Memory B cell (primary cell): ENCODE data around the gene PDE9A.
A peak's percentile ranks its signal among the peaks of the same experiment; 100 is the strongest.
"Not testable (repeated sequence)": the region's sequence is repeated elsewhere in the genome, so short reads cannot be mapped to it uniquely, and the experiment has no call there.

ENCODE experiments used
- ATAC-seq: fragments of 150-1000 bp; cut with Tn5 transposase; 2 replicates; pipeline ENCODE4 v1.10.0; 2021; ENCODE audit warnings: low read depth, mild to moderate bottlenecking, moderate library complexity
- DNase-seq, 2 donors: peaks; one replicate each; pipeline ENCODE4 v3.0.0; 2022; ENCODE audit warnings: low spot score in 2 of 2
- H3K27ac Mint-ChIP-seq: one replicate; pipeline ENCODE4 v1.8.0; 2022; ENCODE audit warnings: mild to moderate bottlenecking, moderate library complexity, mixed read lengths
- H3K27me3 Mint-ChIP-seq: one replicate; pipeline ENCODE4 v1.8.0; 2022; ENCODE audit warnings: mixed read lengths
- H3K36me3 Mint-ChIP-seq: one replicate; pipeline ENCODE4 v1.8.0; 2022; ENCODE audit warnings: mild to moderate bottlenecking, mixed read lengths
- H3K4me1 Mint-ChIP-seq: one replicate; pipeline ENCODE4 v1.8.0; 2022; ENCODE audit warnings: mixed read lengths
- H3K4me3 Mint-ChIP-seq: one replicate; pipeline ENCODE4 v1.8.0; 2022; ENCODE audit warnings: mild to moderate bottlenecking, moderate library complexity, mixed read lengths
- H3K9me3 Mint-ChIP-seq: one replicate; pipeline ENCODE4 v1.8.0; 2022; ENCODE audit warnings: mixed read lengths

PDE9A gene

GRCh38 chr21:42807938-42808613, 154.7 kb downstream of the PDE9A start:
- Mint-ChIP-seq H3K27me3 (peaks cover 25% of the 10 kb centered on the region), H3K9me3 (no peaks in the 10 kb centered on the region), H3K4me3 (no peak overlapping the region), H3K4me1 (no peaks in the 10 kb centered on the region), H3K27ac (no peak overlapping the region), H3K36me3 (no peaks in the 10 kb centered on the region)
- no peak for DNase-seq
- ATAC-seq, result no peak

- Mint-ChIP-seq H3K9me3 (no peaks in the 10 kb centered on the region), H3K4me3 (no peak overlapping the region), H3K27ac (no peak overlapping the region), H3K36me3 (no peaks in the 10 kb centered on the region), H3K27me3 (peaks cover 25% of the 10 kb centered on the region), H3K4me1 (no peaks in the 10 kb centered on the region)
- DNase-seq (no peak), ATAC-seq (no peak)
These were observed 155.8 kb downstream of the PDE9A start for GRCh38 chr21:42809171-42809570.

- no peaks in the 10 kb centered on the region for H3K4me1 Mint-ChIP-seq
- no peak overlapping the region for H3K27ac Mint-ChIP-seq
- no peaks in the 10 kb centered on the region for H3K36me3 Mint-ChIP-seq
- DNase-seq (no peak), ATAC-seq (no peak)
- no peak overlapping the region for H3K4me3 Mint-ChIP-seq
- H3K9me3 Mint-ChIP-seq, result no peaks in the 10 kb centered on the region
- peaks cover 22% of the 10 kb centered on the region for H3K27me3 Mint-ChIP-seq
These were observed 156.4 kb downstream of the PDE9A start for GRCh38 chr21:42809577-42810475.

GRCh38 chr21:42811960-42812359, 158.5 kb downstream of the PDE9A start:
- H3K27ac Mint-ChIP-seq, result no peak overlapping the region
- peaks cover 2% of the 10 kb centered on the region for H3K9me3 Mint-ChIP-seq
- no peaks in the 10 kb centered on the region for H3K4me1 Mint-ChIP-seq
- no peak for ATAC-seq
- H3K4me3 Mint-ChIP-seq, result no peak overlapping the region
- DNase-seq, result no peak
- H3K36me3 Mint-ChIP-seq, result peaks cover 2% of the 10 kb centered on the region
- H3K27me3 Mint-ChIP-seq, result peaks cover 16% of the 10 kb centered on the region

GRCh38 chr21:42812528-42813241, 159.3 kb downstream of the PDE9A start:
- not testable (repeated sequence) for H3K9me3 Mint-ChIP-seq, H3K27ac Mint-ChIP-seq

GRCh38 chr21:42815217-42815616, 161.8 kb downstream of the PDE9A start:
- peaks cover 2% of the 10 kb centered on the region for H3K9me3 Mint-ChIP-seq
- H3K36me3 Mint-ChIP-seq, result peaks cover 2% of the 10 kb centered on the region
- H3K27ac Mint-ChIP-seq, result no peak overlapping the region
- ATAC-seq (no peak), DNase-seq (no peak)
- H3K4me3 Mint-ChIP-seq, result no peak overlapping the region
- H3K27me3 Mint-ChIP-seq, result peaks cover 9% of the 10 kb centered on the region
- H3K4me1 Mint-ChIP-seq, result no peaks in the 10 kb centered on the region

More at GRCh38 chr21:42812528-42813241, 159.3 kb downstream of the PDE9A start:
- peaks cover 20% of the 10 kb centered on the region for H3K27me3 Mint-ChIP-seq
- H3K36me3 Mint-ChIP-seq, ATAC-seq, H3K4me3 Mint-ChIP-seq, DNase-seq, H3K4me1 Mint-ChIP-seq: not testable (repeated sequence)

GRCh38 chr21:42818328-42818749, 164.9 kb downstream of the PDE9A start:
- Mint-ChIP-seq H3K9me3 (peaks cover 2% of the 10 kb centered on the region), H3K27ac (no peak overlapping the region)

GRCh38 chr21:42819861-42820615, 166.6 kb downstream of the PDE9A start:
- no peak for ATAC-seq
- no peaks in the 10 kb centered on the region for H3K4me1 Mint-ChIP-seq
- H3K9me3 Mint-ChIP-seq, result no peaks in the 10 kb centered on the region
- H3K27ac Mint-ChIP-seq, result no peak overlapping the region
- peaks cover under 1% of the 10 kb centered on the region for H3K36me3 Mint-ChIP-seq
- DNase-seq, result no peak
- H3K4me3 Mint-ChIP-seq, result no peak overlapping the region
- peaks cover 12% of the 10 kb centered on the region for H3K27me3 Mint-ChIP-seq

More at GRCh38 chr21:42818328-42818749, 164.9 kb downstream of the PDE9A start:
- H3K27me3 Mint-ChIP-seq, result peaks cover 9% of the 10 kb centered on the region
- peaks cover 2% of the 10 kb centered on the region for H3K36me3 Mint-ChIP-seq
- H3K4me3 Mint-ChIP-seq, result no peak overlapping the region
- peak; percentile 42 to 63 for DNase-seq
- H3K4me1 Mint-ChIP-seq, result no peaks in the 10 kb centered on the region
- peak; percentile 81 for ATAC-seq

GRCh38 chr21:42820616-42821465, 167.4 kb downstream of the PDE9A start:
- Mint-ChIP-seq H3K27me3 (peaks cover 18% of the 10 kb centered on the region), H3K9me3 (no peaks in the 10 kb centered on the region), H3K4me3 (no peak overlapping the region), H3K27ac (no peak overlapping the region), H3K4me1 (no peaks in the 10 kb centered on the region), H3K36me3 (no peaks in the 10 kb centered on the region)
- ATAC-seq (no peak), DNase-seq (no peak)
